K562 (cell line): ENCODE data around the gene SLC31A1. TPM values are rescaled to one million over a fixed set of nuclear protein-coding genes. Genes with fewer than 3 reads are reported as not detected.

Experiments
- ATF1 ChIP-seq, 2 experiments: fragments of 450-650 bp in 1 of 2; IDR thresholded peaks; 2 replicates each; pipeline ENCODE4 v1.6.1; 2016; ENCODE audit warnings: missing compliant biosample characterization in 1 of 2, missing genetic modification characterization in 1 of 2
- BRCA1 ChIP-seq, 2 experiments: fragments of 450-650 bp in 1 of 2; sonication (generic) in 1 of 2; formaldehyde crosslinking in 1 of 2; IDR thresholded peaks; 2 replicates each; pipeline versions ENCODE4 v1.5.0 to v1.6.1; 2017 to 2020; ENCODE audit warnings: mild to moderate bottlenecking in 1 of 2, missing genetic modification reagents in 1 of 2
- BRD4 ChIP-seq: fragments of 200-600 bp; sonication (generic); IDR thresholded peaks from 2 replicates; pipeline ENCODE4 v1.6.1; 2017; ENCODE audit warnings: inconsistent platforms
- DACH1 ChIP-seq: fragments of 450-650 bp; IDR thresholded peaks from 2 replicates; pipeline ENCODE4 v1.6.1; 2018; ENCODE audit not compliant: partially characterized antibody
- JUN ChIP-seq, 2 experiments: sonication (generic) in 1 of 2; formaldehyde crosslinking in 1 of 2; IDR thresholded peaks; 2 replicates each; pipeline versions ENCODE4 v1.6.1 to v1.8.0; 2012 to 2022; ENCODE audit warnings: borderline replicate concordance in 2 of 2, mild to moderate bottlenecking in 2 of 2, improper control_type of control experiment in 1 of 2, low read depth in 1 of 2, low read length in 1 of 2, missing genetic modification reagents in 1 of 2
- LCOR ChIP-seq: sonication (generic); formaldehyde crosslinking; IDR thresholded peaks from 2 replicates; pipeline ENCODE4 v1.8.0; 2022; ENCODE audit warnings: mild to moderate bottlenecking, missing genetic modification reagents
- MAFG ChIP-seq: fragments of 450-650 bp; conservative IDR thresholded peaks from 2 replicates; pipeline ENCODE4 v1.6.1; 2016; ENCODE audit warnings: missing genetic modification characterization, missing compliant biosample characterization
- POLR2B ChIP-seq: fragments of 450-650 bp; IDR thresholded peaks from 2 replicates; pipeline ENCODE4 v1.6.1; 2018; ENCODE audit warnings: low read depth; ENCODE audit not compliant: partially characterized antibody
- RBBP5 ChIP-seq: fragments of 200-600 bp; sonication (generic); IDR thresholded peaks from 2 replicates; pipeline ENCODE4 v1.6.1; 2012; ENCODE audit warnings: borderline replicate concordance, mild to moderate bottlenecking, low read length, control low read depth, inconsistent platforms; ENCODE audit not compliant: insufficient read depth, poor library complexity, severe bottlenecking
- RCOR1 ChIP-seq, 2 experiments: IDR thresholded peaks; 2 replicates each; pipeline ENCODE4 v1.6.1; 2012; ENCODE audit warnings: low read depth in 2 of 2, low read length in 2 of 2, borderline replicate concordance in 1 of 2, improper control_type of control experiment in 1 of 2
- SMARCE1 ChIP-seq: fragments of 450-650 bp; IDR thresholded peaks from 2 replicates; pipeline ENCODE4 v1.7.1; 2016; ENCODE audit warnings: mild to moderate bottlenecking
- SNRNP70 ChIP-seq: fragments of 200-400 bp; formaldehyde crosslinking; optimal IDR thresholded peaks from 2 replicates; pipeline ENCODE3; 2017; ENCODE audit warnings: low read depth, low read length
- TBP ChIP-seq: optimal IDR thresholded peaks from 2 replicates; pipeline ENCODE3; 2011; ENCODE audit warnings: low read depth, low read length, improper control_type of control experiment
- ZNF76 ChIP-seq: fragments of 250-450 bp; sonication (Bioruptor Pico); IDR thresholded peaks from 2 replicates; pipeline ENCODE4 v1.4.0; 2020; ENCODE audit warnings: mild to moderate bottlenecking, moderate library complexity, borderline replicate concordance
- polyA plus RNA-seq, 8 experiments: library from polyadenylated mRNA; depleted of rRNA in 4 of 8; stranded (reverse) in 5 of 8; unstranded in 3 of 8; fragments of >200 nt; fragmentation: Nextera tagmentation in 2 of 8; fragmentation: Illumina TruSeq in 1 of 8; extraction: Ambion mirVana in 2 of 8; extraction: Trizol in 1 of 8; gene quantifications; 2 replicates each; pipeline versions ENCODE4 v1.2.1 to v1.2.3, GENCODE V29; 2011 to 2014; ENCODE audit warnings: inconsistent platforms in 1 of 8, missing spikeins in 1 of 8
- total RNA-seq, 7 experiments: library from RNA; depleted of rRNA in 6 of 7; stranded (reverse); fragments of >200 nt in 6 of 7; fragmentation: Illumina TruSeq in 2 of 7; extraction: Trizol in 2 of 7; gene quantifications; 2 replicates each; pipeline versions ENCODE4 v1.2.1 to v1.2.3, GENCODE V29; 2011 to 2021; ENCODE audit warnings: low replicate concordance in 1 of 7
- TF ChIP-seq, protein P1 (sequence below): IDR thresholded peaks from 2 replicates; pipeline ENCODE4 v1.6.1; 2011; ENCODE audit not compliant: insufficient read length; ENCODE audit errors: extremely low read depth
- TF ChIP-seq, protein P2 (sequence below), 2 experiments: fragments of 450-650 bp; formaldehyde crosslinking in 1 of 2; IDR thresholded peaks; 2 replicates each; pipeline versions ENCODE4 v1.4.0 to v1.6.1; 2014 to 2020; ENCODE audit warnings: mild to moderate bottlenecking in 2 of 2, borderline replicate concordance in 1 of 2, low read depth in 1 of 2

SLC31A1 gene
- total and polyA plus RNA-seq, 9 of the 15 experiments (the other 6 are each of a cell fraction or from before 2014, with no cell fraction given) = 15.4 to 40.7 (median 25.9) TPM

DNA sequence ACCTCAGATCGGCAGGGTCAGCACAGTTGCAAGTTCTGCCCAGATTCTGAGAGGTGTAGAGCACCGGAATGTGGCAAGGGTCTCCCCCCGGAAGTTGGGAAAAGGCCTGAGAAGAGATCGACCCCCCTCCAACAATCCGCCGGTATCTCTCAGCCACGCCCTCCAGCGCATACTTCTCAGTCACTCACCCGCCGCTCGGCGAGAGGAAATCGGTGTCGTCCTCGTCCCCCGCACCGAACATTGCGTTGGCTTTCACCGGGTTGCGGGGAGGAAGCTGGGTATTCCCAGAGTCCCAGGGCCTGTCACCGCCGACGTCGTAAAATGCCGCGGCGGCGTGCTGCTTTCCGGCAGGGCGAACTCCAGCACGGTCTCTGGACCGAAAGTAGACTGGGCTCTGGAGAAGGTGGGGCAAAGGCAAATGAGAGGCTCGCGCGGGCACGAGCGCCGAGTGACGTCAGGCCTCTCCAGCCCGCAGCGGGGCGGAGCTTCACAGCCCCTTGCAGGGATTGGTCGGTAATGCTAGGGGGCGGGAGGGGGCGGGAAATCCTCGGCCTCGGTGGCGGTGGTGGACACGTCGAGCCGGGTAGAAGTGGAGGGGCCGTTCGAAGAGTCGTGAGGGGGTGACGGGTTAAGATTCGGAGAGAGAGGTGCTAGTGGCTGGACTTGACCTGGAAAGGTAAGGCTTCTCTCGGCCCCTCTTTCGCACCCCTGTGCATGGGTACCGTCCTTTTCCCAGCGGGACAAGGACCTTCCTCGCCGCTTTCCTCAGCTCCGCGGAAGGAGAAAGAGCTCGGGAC lies at the start of gene SLC31A1, which contains the start of gene FKBP15 (continued):
- no peak for TF ChIP-seq SNRNP70
- no peak for TF ChIP-seq MAFG (tag)
- TF ChIP-seq LCOR (CRISPR knock-in tag) = peak; percentile 55; the same call in 1 of the 2 replicates
- peak; percentile 95 for TF ChIP-seq RBBP5
- TF ChIP-seq, protein P1, sequence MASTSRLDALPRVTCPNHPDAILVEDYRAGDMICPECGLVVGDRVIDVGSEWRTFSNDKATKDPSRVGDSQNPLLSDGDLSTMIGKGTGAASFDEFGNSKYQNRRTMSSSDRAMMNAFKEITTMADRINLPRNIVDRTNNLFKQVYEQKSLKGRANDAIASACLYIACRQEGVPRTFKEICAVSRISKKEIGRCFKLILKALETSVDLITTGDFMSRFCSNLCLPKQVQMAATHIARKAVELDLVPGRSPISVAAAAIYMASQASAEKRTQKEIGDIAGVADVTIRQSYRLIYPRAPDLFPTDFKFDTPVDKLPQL = no peak
- no peak for TF ChIP-seq SMARCE1
- TF ChIP-seq, protein P2, sequence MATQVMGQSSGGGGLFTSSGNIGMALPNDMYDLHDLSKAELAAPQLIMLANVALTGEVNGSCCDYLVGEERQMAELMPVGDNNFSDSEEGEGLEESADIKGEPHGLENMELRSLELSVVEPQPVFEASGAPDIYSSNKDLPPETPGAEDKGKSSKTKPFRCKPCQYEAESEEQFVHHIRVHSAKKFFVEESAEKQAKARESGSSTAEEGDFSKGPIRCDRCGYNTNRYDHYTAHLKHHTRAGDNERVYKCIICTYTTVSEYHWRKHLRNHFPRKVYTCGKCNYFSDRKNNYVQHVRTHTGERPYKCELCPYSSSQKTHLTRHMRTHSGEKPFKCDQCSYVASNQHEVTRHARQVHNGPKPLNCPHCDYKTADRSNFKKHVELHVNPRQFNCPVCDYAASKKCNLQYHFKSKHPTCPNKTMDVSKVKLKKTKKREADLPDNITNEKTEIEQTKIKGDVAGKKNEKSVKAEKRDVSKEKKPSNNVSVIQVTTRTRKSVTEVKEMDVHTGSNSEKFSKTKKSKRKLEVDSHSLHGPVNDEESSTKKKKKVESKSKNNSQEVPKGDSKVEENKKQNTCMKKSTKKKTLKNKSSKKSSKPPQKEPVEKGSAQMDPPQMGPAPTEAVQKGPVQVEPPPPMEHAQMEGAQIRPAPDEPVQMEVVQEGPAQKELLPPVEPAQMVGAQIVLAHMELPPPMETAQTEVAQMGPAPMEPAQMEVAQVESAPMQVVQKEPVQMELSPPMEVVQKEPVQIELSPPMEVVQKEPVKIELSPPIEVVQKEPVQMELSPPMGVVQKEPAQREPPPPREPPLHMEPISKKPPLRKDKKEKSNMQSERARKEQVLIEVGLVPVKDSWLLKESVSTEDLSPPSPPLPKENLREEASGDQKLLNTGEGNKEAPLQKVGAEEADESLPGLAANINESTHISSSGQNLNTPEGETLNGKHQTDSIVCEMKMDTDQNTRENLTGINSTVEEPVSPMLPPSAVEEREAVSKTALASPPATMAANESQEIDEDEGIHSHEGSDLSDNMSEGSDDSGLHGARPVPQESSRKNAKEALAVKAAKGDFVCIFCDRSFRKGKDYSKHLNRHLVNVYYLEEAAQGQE (IDR thresholded peaks at IDR 0.05; ENCODE audit: borderline replicate concordance) = no peak
- TF ChIP-seq, protein P2 (CRISPR knock-in tag; IDR thresholded peaks at IDR 0.05; ENCODE audit: low read depth) = 0 out of 2 replicates have a peak, but pooled peaks have one; percentile 35
- no peak for TF ChIP-seq BRD4
- no peak for TF ChIP-seq BRCA1 (IDR thresholded peaks at IDR 0.05)
- TF ChIP-seq BRCA1 (CRISPR knock-in tag; IDR thresholded peaks at IDR 0.05) = no peak
- no peak for TF ChIP-seq DACH1
- TF ChIP-seq ATF1 (CRISPR knock-in tag; IDR thresholded peaks at IDR 0.05) = peak; percentile 52; the same call in 1 of the 2 replicates
- TF ChIP-seq ATF1 (tag; IDR thresholded peaks at IDR 0.05) = peak; percentile 94
- TF ChIP-seq TBP = peak; percentile 59
- TF ChIP-seq POLR2B = peak; percentile 87
- TF ChIP-seq RCOR1 (IDR thresholded peaks at IDR 0.05; ENCODE audit: borderline replicate concordance in 1 of 2, low read depth in 2 of 2, low read length in 2 of 2) = peak in 1 of 2 experiments; percentile 7; a peak in 1 of 4 replicates
- no peak for TF ChIP-seq ZNF76 (CRISPR knock-in tag)
- TF ChIP-seq JUN (IDR thresholded peaks at IDR 0.05; ENCODE audit: borderline replicate concordance, low read depth, low read length) = peak; percentile 43; the same call in 1 of the 2 replicates
- peak; percentile 66; the same call in 1 of the 2 replicates for TF ChIP-seq JUN (CRISPR knock-in tag; IDR thresholded peaks at IDR 0.05; ENCODE audit: borderline replicate concordance)
